K562 (cell line): ENCODE data around the gene NEB. TPM values are rescaled to one million over a fixed set of nuclear protein-coding genes. Genes with fewer than 3 reads are reported as not detected.
A peak's percentile ranks its signal among the peaks of the same experiment; 100 is the strongest.

Experiments used
- AFF4 ChIP-seq: sonication (generic); formaldehyde crosslinking; IDR thresholded peaks from 2 replicates; pipeline ENCODE4 v1.8.0; 2023; ENCODE audit warnings: mild to moderate bottlenecking, missing genetic modification reagents
- BRD9 ChIP-seq: fragments of 450-650 bp; IDR thresholded peaks from 2 replicates; pipeline ENCODE4 v1.6.1; 2018; ENCODE audit warnings: low read depth; ENCODE audit not compliant: partially characterized antibody
- CREB3L1 ChIP-seq: fragments of 450-650 bp; IDR thresholded peaks from 2 replicates; pipeline ENCODE4 v1.6.1; 2014; ENCODE audit warnings: low read depth, mild to moderate bottlenecking, moderate library complexity, borderline replicate concordance
- CREB5 ChIP-seq: fragments of 250-450 bp; sonication (Bioruptor Pico); IDR thresholded peaks from 2 replicates; pipeline ENCODE4 v1.5.0; 2020; ENCODE audit warnings: mild to moderate bottlenecking
- DIDO1 ChIP-seq: fragments of 450-650 bp; IDR thresholded peaks from 2 replicates; pipeline ENCODE4 v1.6.1; 2016; ENCODE audit warnings: low read depth, missing biosample characterization, missing genetic modification characterization
- FOXA1 ChIP-seq: fragments of 450-650 bp; IDR thresholded peaks from 2 replicates; pipeline ENCODE4 v1.6.1; 2016; ENCODE audit warnings: mild to moderate bottlenecking, borderline replicate concordance
- NCOR1 ChIP-seq: fragments of 450-650 bp; IDR thresholded peaks from 2 replicates; pipeline ENCODE4 v1.6.1; 2016; ENCODE audit warnings: mild to moderate bottlenecking, moderate library complexity
- POLR3A ChIP-seq: IDR thresholded peaks from 2 replicates; pipeline ENCODE4 v1.6.1; 2011; ENCODE audit warnings: borderline replicate concordance, mild to moderate bottlenecking, moderate library complexity; ENCODE audit not compliant: insufficient read length, insufficient read depth; ENCODE audit errors: extremely low read depth
- SIN3B ChIP-seq: fragments of 450-650 bp; IDR thresholded peaks from 2 replicates; pipeline ENCODE4 v1.6.1; 2017; ENCODE audit warnings: low read depth, mild to moderate bottlenecking, moderate library complexity
- THRB ChIP-seq: fragments of 450-650 bp; formaldehyde crosslinking; conservative IDR thresholded peaks from 2 replicates; pipeline ENCODE4 v1.4.0; 2022; ENCODE audit warnings: mild to moderate bottlenecking, missing genetic modification characterization
- U2AF2 ChIP-seq: fragments of 200-400 bp; formaldehyde crosslinking; optimal IDR thresholded peaks from 2 replicates; pipeline ENCODE3; 2017; ENCODE audit warnings: low read depth, mild to moderate bottlenecking, low read length
- ZBED1 ChIP-seq: IDR thresholded peaks from 2 replicates; pipeline ENCODE4 v1.6.1; 2014
- ZNF146 ChIP-seq: IDR thresholded peaks from one replicate; pipeline ENCODE4 v1.6.1; 2018; ENCODE audit warnings: missing compliant biosample characterization; ENCODE audit not compliant: unreplicated experiment
- ZNF165 ChIP-seq: fragments of 250-450 bp; sonication (Bioruptor Pico); IDR thresholded peaks from 2 replicates; pipeline ENCODE4 v1.4.0; 2020; ENCODE audit warnings: borderline replicate concordance
- ZNF395 ChIP-seq: fragments of 200-800 bp; sonication (Bioruptor generic); IDR thresholded peaks from 2 replicates; pipeline ENCODE4 v1.6.1; 2017; ENCODE audit warnings: missing genetic modification characterization, missing compliant biosample characterization
- ZNF436 ChIP-seq: fragments of 250-450, 450-650 bp; sonication (Bioruptor Pico); formaldehyde crosslinking; IDR thresholded peaks from 2 replicates; pipeline ENCODE4 v1.7.0; 2020; ENCODE audit warnings: mild to moderate bottlenecking
- polyA plus RNA-seq, 8 experiments: library from polyadenylated mRNA; depleted of rRNA in 4 of 8; stranded (reverse) in 5 of 8; unstranded in 3 of 8; fragments of >200 nt; fragmentation: Nextera tagmentation in 2 of 8; fragmentation: Illumina TruSeq in 1 of 8; extraction: Ambion mirVana in 2 of 8; extraction: Trizol in 1 of 8; gene quantifications; 2 replicates each; pipeline versions ENCODE4 v1.2.1 to v1.2.3, GENCODE V29; 2011 to 2014; ENCODE audit warnings: inconsistent platforms in 1 of 8, missing spikeins in 1 of 8
- total RNA-seq, 7 experiments: library from RNA; depleted of rRNA in 6 of 7; stranded (reverse); fragments of >200 nt in 6 of 7; fragmentation: Illumina TruSeq in 2 of 7; extraction: Trizol in 2 of 7; gene quantifications; 2 replicates each; pipeline versions ENCODE4 v1.2.1 to v1.2.3, GENCODE V29; 2011 to 2021; ENCODE audit warnings: low replicate concordance in 1 of 7

The NEB gene
- total and polyA plus RNA-seq, 9 of the 15 experiments (the other 6 are each of a cell fraction or from before 2014, with no cell fraction given) = 1.7 to 3.8 (median 2.9) TPM

GRCh38 chr2:151669585-151670081 is 64.6 kb downstream of the NEB start (continued):
- TF ChIP-seq AFF4 (CRISPR knock-in tag) (no peak), THRB (CRISPR knock-in tag) (no peak), U2AF2 (no peak), POLR3A (no peak), CREB5 (CRISPR knock-in tag) (no peak), CREB3L1 (peak; percentile 35; the same call in 1 of the 2 replicates), NCOR1 (peak; percentile 58; the same call in 1 of the 2 replicates), ZBED1 (0 out of 2 replicates have a peak, but pooled peaks have one; percentile 39), ZNF436 (CRISPR knock-in tag) (no peak), FOXA1 (no peak), ZNF395 (CRISPR knock-in tag) (0 out of 2 replicates have a peak, but pooled peaks have one; percentile 56), ZNF146 (CRISPR knock-in tag) (no peak), SIN3B (no peak), BRD9 (no peak), DIDO1 (tag) (no peak), ZNF165 (CRISPR knock-in tag) (no peak)
